Measurements from ENCODE around the gene SMG1. TPM values are rescaled to one million over a fixed set of nuclear protein-coding genes. Genes with fewer than 3 reads are reported as not detected.
"Not testable (repeated sequence)": the region's sequence is repeated elsewhere in the genome, so short reads cannot be mapped to it uniquely, and the experiment has no call there.

The SMG1 gene
- total RNA-seq, 2 donors from 2014 or later = 226 to 304 TPM

GRCh38 chr16:18925215-18925985 is 808 bp downstream of the SMG1 start:
- H3K36me3 Mint-ChIP-seq, H3K27me3 Mint-ChIP-seq, H3K9me3 Mint-ChIP-seq: not testable (repeated sequence)
- Mint-ChIP-seq H3K4me3 (peak overlapping the region; percentile 93), H3K27ac (peak overlapping the region; percentile 89 to 98), H3K4me1 (ENCODE audit: low read depth in 2 of 2) (peaks cover 19 to 36% of the 10 kb centered on the region in 2 donors)
- ATAC-seq (peak; percentile 82), DNase-seq (ENCODE audit: low spot score) (peak; percentile 83)

- H3K27ac Mint-ChIP-seq = peak overlapping the region; percentile 89 to 98
- H3K36me3 Mint-ChIP-seq; DNase-seq (ENCODE audit: low spot score); H3K9me3 Mint-ChIP-seq; H3K27me3 Mint-ChIP-seq; ATAC-seq: not testable (repeated sequence)
- H3K4me3 Mint-ChIP-seq = peak overlapping the region; percentile 93
- H3K4me1 Mint-ChIP-seq (ENCODE audit: low read depth in 2 of 2) = peaks cover 24 to 36% of the 10 kb centered on the region in 2 donors
These were observed 2.3 kb downstream of the SMG1 start for GRCh38 chr16:18923935-18924334.

- H3K9me3 Mint-ChIP-seq; H3K36me3 Mint-ChIP-seq; ATAC-seq; H3K27me3 Mint-ChIP-seq; DNase-seq (ENCODE audit: low spot score): not testable (repeated sequence)
- peak overlapping the region; percentile 93 for H3K4me3 Mint-ChIP-seq
- H3K4me1 Mint-ChIP-seq (ENCODE audit: low read depth in 2 of 2) = peaks cover 30 to 41% of the 10 kb centered on the region in 2 donors
- H3K27ac Mint-ChIP-seq = peak overlapping the region; percentile 89 to 98
These were observed 3.1 kb downstream of the SMG1 start for GRCh38 chr16:18923124-18923523.

GRCh38 chr16:18909585-18909984 is 16.6 kb downstream of the SMG1 start:
- not testable (repeated sequence) for H3K36me3 Mint-ChIP-seq; H3K9me3 Mint-ChIP-seq; H3K27me3 Mint-ChIP-seq; H3K4me3 Mint-ChIP-seq; DNase-seq (ENCODE audit: low spot score); H3K27ac Mint-ChIP-seq; ATAC-seq
- H3K4me1 Mint-ChIP-seq (ENCODE audit: low read depth in 2 of 2) = peaks cover 23 to 25% of the 10 kb centered on the region in 2 donors

GRCh38 chr16:18908716-18909115 is 17.5 kb downstream of the SMG1 start:
- not testable (repeated sequence) for H3K36me3 Mint-ChIP-seq; H3K9me3 Mint-ChIP-seq; DNase-seq (ENCODE audit: low spot score); H3K4me3 Mint-ChIP-seq; ATAC-seq; H3K27me3 Mint-ChIP-seq
- Mint-ChIP-seq H3K27ac (peak overlapping the region in 1 of 2 donors; percentile 45), H3K4me1 (ENCODE audit: low read depth in 2 of 2) (peaks cover 24 to 26% of the 10 kb centered on the region in 2 donors)

- not testable (repeated sequence) for ATAC-seq
- peaks cover 44 to 49% of the 10 kb centered on the region in 2 donors for H3K4me1 Mint-ChIP-seq (ENCODE audit: low read depth in 2 of 2)
- H3K27ac Mint-ChIP-seq = peak overlapping the region; percentile 67 to 78
These were observed 23.4 kb downstream of the SMG1 start for GRCh38 chr16:18902778-18903177.

GRCh38 chr16:18902044-18902443 is 24.2 kb downstream of the SMG1 start:
- H3K36me3 Mint-ChIP-seq; H3K27ac Mint-ChIP-seq; ATAC-seq; H3K9me3 Mint-ChIP-seq; DNase-seq (ENCODE audit: low spot score); H3K4me3 Mint-ChIP-seq; H3K27me3 Mint-ChIP-seq: not testable (repeated sequence)
- peaks cover 42 to 49% of the 10 kb centered on the region in 2 donors for H3K4me1 Mint-ChIP-seq (ENCODE audit: low read depth in 2 of 2)

More at GRCh38 chr16:18902778-18903177, 23.4 kb downstream of the SMG1 start:
- not testable (repeated sequence) for H3K27me3 Mint-ChIP-seq; H3K9me3 Mint-ChIP-seq; DNase-seq (ENCODE audit: low spot score); H3K36me3 Mint-ChIP-seq; H3K4me3 Mint-ChIP-seq

GRCh38 chr16:18901194-18901593 is 25.0 kb downstream of the SMG1 start:
- H3K36me3 Mint-ChIP-seq, H3K9me3 Mint-ChIP-seq: not testable (repeated sequence)

GRCh38 chr16:18884456-18884855 is 41.8 kb downstream of the SMG1 start:
- Mint-ChIP-seq H3K27ac (peak overlapping the region in 1 of 2 donors; percentile 23), H3K36me3 (peaks cover 15% of the 10 kb centered on the region)
- H3K4me3 Mint-ChIP-seq; H3K27me3 Mint-ChIP-seq; H3K9me3 Mint-ChIP-seq; DNase-seq (ENCODE audit: low spot score); ATAC-seq; H3K4me1 Mint-ChIP-seq (ENCODE audit: low read depth in 2 of 2): not testable (repeated sequence)

More at GRCh38 chr16:18901194-18901593, 25.0 kb downstream of the SMG1 start:
- not testable (repeated sequence) for H3K27ac Mint-ChIP-seq; H3K27me3 Mint-ChIP-seq; DNase-seq (ENCODE audit: low spot score); ATAC-seq; H3K4me3 Mint-ChIP-seq
- peaks cover 37 to 42% of the 10 kb centered on the region in 2 donors for H3K4me1 Mint-ChIP-seq (ENCODE audit: low read depth in 2 of 2)

GRCh38 chr16:18877734-18878133 is 48.5 kb downstream of the SMG1 start:
- not testable (repeated sequence) for H3K9me3 Mint-ChIP-seq; H3K27ac Mint-ChIP-seq; H3K4me1 Mint-ChIP-seq (ENCODE audit: low read depth in 2 of 2); DNase-seq (ENCODE audit: low spot score); H3K27me3 Mint-ChIP-seq; ATAC-seq; H3K4me3 Mint-ChIP-seq
- H3K36me3 Mint-ChIP-seq = peaks cover 14% of the 10 kb centered on the region

- not testable (repeated sequence) for DNase-seq (ENCODE audit: low spot score); H3K4me3 Mint-ChIP-seq; H3K27ac Mint-ChIP-seq; H3K4me1 Mint-ChIP-seq (ENCODE audit: low read depth in 2 of 2); ATAC-seq; H3K27me3 Mint-ChIP-seq; H3K9me3 Mint-ChIP-seq
- peaks cover 10% of the 10 kb centered on the region for H3K36me3 Mint-ChIP-seq
These were observed 48.9 kb downstream of the SMG1 start for GRCh38 chr16:18877259-18877658.

- not testable (repeated sequence) for H3K4me1 Mint-ChIP-seq (ENCODE audit: low read depth in 2 of 2); H3K9me3 Mint-ChIP-seq; DNase-seq (ENCODE audit: low spot score); H3K27me3 Mint-ChIP-seq; H3K4me3 Mint-ChIP-seq; ATAC-seq; H3K27ac Mint-ChIP-seq
- peaks cover 10% of the 10 kb centered on the region for H3K36me3 Mint-ChIP-seq
These were observed 49.9 kb downstream of the SMG1 start for GRCh38 chr16:18876301-18876700.

- Mint-ChIP-seq H3K27ac (peak overlapping the region; percentile 57 to 62), H3K4me3 (peak overlapping the region; percentile 49)
- H3K4me1 Mint-ChIP-seq (ENCODE audit: low read depth in 2 of 2); H3K36me3 Mint-ChIP-seq; H3K9me3 Mint-ChIP-seq; DNase-seq (ENCODE audit: low spot score); ATAC-seq; H3K27me3 Mint-ChIP-seq: not testable (repeated sequence)
These were observed 57.0 kb downstream of the SMG1 start for GRCh38 chr16:18869043-18869771.

GRCh38 chr16:18866277-18866823 is 59.9 kb downstream of the SMG1 start:
- not testable (repeated sequence) for ATAC-seq; H3K9me3 Mint-ChIP-seq; H3K27me3 Mint-ChIP-seq; DNase-seq (ENCODE audit: low spot score); H3K4me3 Mint-ChIP-seq
- Mint-ChIP-seq H3K36me3 (peaks cover 23% of the 10 kb centered on the region), H3K27ac (peak overlapping the region in 1 of 2 donors; percentile 18), H3K4me1 (ENCODE audit: low read depth in 2 of 2) (peaks cover 7 to 22% of the 10 kb centered on the region in 2 donors)
